GM23248 (cell line): ENCODE measurements around the gene SCAMP4.

Source experiments
- EZH2 ChIP-seq: fragments of 200-600 bp; sonication (generic); IDR thresholded peaks from 2 replicates; pipeline ENCODE4 v1.6.1; 2018; ENCODE audit warnings: antibody characterized with exemption, mild to moderate bottlenecking; ENCODE audit not compliant: insufficient read depth, poor library complexity, severe bottlenecking
- EZH2phosphoT487 ChIP-seq: fragments of 200-600 bp; sonication (generic); IDR thresholded peaks from 2 replicates; pipeline ENCODE4 v1.6.1; 2018; ENCODE audit warnings: antibody characterized with exemption, moderate library complexity, mild to moderate bottlenecking, low read depth; ENCODE audit not compliant: insufficient read depth

GRCh38 chr19:1867349-1867724 is 37.9 kb upstream of the SCAMP4 start:
- TF ChIP-seq EZH2 (no peak), EZH2phosphoT487 (no peak)
